ENCODE measurements around the gene CCR7. TPM values are rescaled to one million over a fixed set of nuclear protein-coding genes. Genes with fewer than 3 reads are reported as not detected.

The CCR7 gene
- total RNA-seq, 1 donor from 2014 or later = 0.30 TPM

- DNase-seq = no peak
Measured at GRCh38 chr17:40535924-40536294, 29.4 kb downstream of the CCR7 start.

GRCh38 chr17:40535438-40535837 is 29.8 kb downstream of the CCR7 start:
- DNase-seq = no peak

GRCh38 chr17:40534371-40535189 is 30.7 kb downstream of the CCR7 start:
- no peak for DNase-seq

GRCh38 chr17:40533896-40534295 is 31.4 kb downstream of the CCR7 start:
- DNase-seq = no peak

GRCh38 chr17:40532520-40533253 is 32.6 kb downstream of the CCR7 start:
- DNase-seq = peak; percentile 26

GRCh38 chr17:40531051-40531991 is 34.0 kb downstream of the CCR7 start:
- DNase-seq = no peak

GRCh38 chr17:40530531-40530994 is 34.7 kb downstream of the CCR7 start:
- no peak for DNase-seq

- no peak for DNase-seq
Measured at GRCh38 chr17:40529991-40530390, 35.3 kb downstream of the CCR7 start.

GRCh38 chr17:40528692-40529417 is 36.4 kb downstream of the CCR7 start:
- DNase-seq = no peak

- no peak for DNase-seq
Measured at GRCh38 chr17:40526668-40527067, 38.6 kb downstream of the CCR7 start.

GRCh38 chr17:40525294-40525693 is 40.0 kb downstream of the CCR7 start:
- DNase-seq = no peak

- no peak for DNase-seq
Measured at GRCh38 chr17:40524243-40524965, 40.9 kb downstream of the CCR7 start.

- no peak for DNase-seq
Measured at GRCh38 chr17:40522961-40523310, 42.3 kb downstream of the CCR7 start.

GRCh38 chr17:40522250-40522960 is 42.9 kb downstream of the CCR7 start:
- no peak for DNase-seq

GRCh38 chr17:40520991-40521453 is 44.2 kb downstream of the CCR7 start:
- DNase-seq = no peak

GRCh38 chr17:40519089-40519775 is 46.0 kb downstream of the CCR7 start:
- DNase-seq = no peak

GRCh38 chr17:40518401-40519088 is 46.7 kb downstream of the CCR7 start:
- no peak for DNase-seq

GRCh38 chr17:40517981-40518380 is 47.3 kb downstream of the CCR7 start:
- no peak for DNase-seq

- DNase-seq = no peak
Measured at GRCh38 chr17:40517286-40517662, 48.0 kb downstream of the CCR7 start.
